ENCODE results near the gene OR4D5. TPM values are rescaled to one million over a fixed set of nuclear protein-coding genes. Genes with fewer than 3 reads are reported as not detected.

Gene OR4D5
- total RNA-seq: not detected

DNA sequence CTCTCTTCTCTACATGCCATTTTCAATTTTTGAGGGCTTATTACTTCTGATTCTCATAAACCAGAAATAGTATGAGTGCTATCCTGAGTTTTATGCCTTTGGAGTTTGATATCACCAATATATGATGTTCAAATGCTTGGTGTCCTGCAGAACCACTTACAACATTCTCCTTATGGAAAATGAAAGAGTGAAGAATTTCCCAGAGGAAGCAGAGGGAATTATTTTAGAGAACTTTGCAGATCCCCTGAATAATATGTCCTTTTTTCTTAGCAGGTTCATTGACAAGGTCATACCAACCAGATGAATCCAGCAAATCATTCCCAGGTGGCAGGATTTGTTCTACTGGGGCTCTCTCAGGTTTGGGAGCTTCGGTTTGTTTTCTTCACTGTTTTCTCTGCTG is at the start of gene OR4D5:
Gene OR4D5 (plus strand): TSS at position 301 of the 400 bp plus-strand sequence. CDS start 0 bp downstream, at position 301.

GRCh38 chr11:123901867-123902266 is 37.5 kb upstream of the OR4D5 start, which contains the start of gene OR8D4:
OR8D4 (plus strand) TSS chr11:123902167; CDS start chr11:123906432, 4,265 bp downstream.

DNA sequence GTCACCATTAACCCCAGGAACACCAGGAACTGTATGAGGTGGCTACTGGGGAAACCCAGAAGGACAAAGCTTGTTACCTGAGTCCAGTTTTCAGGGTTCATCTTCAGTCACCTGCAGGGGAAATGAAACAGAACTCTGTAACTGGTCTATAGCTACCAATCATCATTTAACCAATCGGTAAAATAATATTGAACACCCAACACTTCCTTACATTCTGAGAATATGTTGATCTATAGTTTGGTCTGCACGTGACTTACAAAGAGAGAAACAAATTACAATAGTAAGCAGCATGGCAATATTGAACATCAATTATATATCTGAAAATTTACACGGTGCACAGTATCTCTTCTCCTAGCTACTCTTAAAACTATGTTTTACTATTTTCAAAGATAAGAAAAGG is 4.3 kb downstream of the OR4D5 start, which contains the start of gene OR6T1:
Gene OR6T1 (minus strand): TSS at position 101 of the 400 bp plus-strand sequence. CDS start 0 bp downstream, at position 101.

DNA sequence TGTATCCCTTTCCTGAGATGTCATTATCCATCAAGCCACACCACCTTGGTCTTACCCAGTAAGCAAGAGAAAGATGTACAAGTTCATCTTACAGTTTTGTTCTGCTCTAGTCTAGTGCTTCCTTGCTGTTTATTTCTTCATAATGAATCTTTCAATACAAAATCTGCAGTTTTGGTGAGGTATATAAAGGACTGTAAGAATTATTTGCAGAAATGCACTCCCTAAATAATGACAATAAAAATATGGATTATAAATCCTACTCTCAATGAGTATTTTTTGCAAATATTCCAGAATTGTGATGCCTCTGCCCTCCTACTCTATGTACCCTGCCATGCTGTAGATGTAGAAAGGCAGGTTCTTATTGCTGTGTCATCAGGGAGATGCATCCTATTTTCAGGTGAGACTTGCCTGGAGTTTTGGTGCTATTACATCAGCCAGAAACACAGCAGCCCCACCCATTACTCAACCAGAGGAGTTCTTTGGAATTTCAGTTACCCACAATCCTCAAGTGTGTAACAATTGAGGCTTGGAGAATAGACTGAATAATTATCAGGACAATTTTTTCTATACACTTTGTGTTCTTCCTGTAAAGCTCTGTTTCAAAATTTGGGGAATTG is 38.4 kb downstream of the OR4D5 start, which contains the start of gene OR10S1:
Gene OR10S1 (minus strand): TSS at position 51 of the 617 bp plus-strand sequence. CDS start 117 bp downstream, outside the sequence.

Other genes with a start within 250 kb of the OR4D5 start
- 10 to 100 TPM; 14.3 to 15.6 TPM for gene ZNF202, start 198.0 kb upstream of the OR4D5 start, total RNA-seq
- gene OR6X1, start 185.1 kb upstream of the OR4D5 start, total RNA-seq: not detected
- gene OR6M1, start 133.3 kb upstream of the OR4D5 start, total RNA-seq: not detected
- gene TMEM225, start 53.9 kb upstream of the OR4D5 start, total RNA-seq: not detected
- gene OR8D4, start 37.5 kb upstream of the OR4D5 start, total RNA-seq: not detected
- not detected for gene OR6T1, start 4.2 kb downstream of the OR4D5 start, total RNA-seq
- not detected for gene OR10S1, start 38.2 kb downstream of the OR4D5 start, total RNA-seq
- gene OR10G6, start 55.5 kb downstream of the OR4D5 start, total RNA-seq: not detected
- gene OR10G4, start 73.4 kb downstream of the OR4D5 start, total RNA-seq: not detected
- not detected for gene OR10G9, start 83.4 kb downstream of the OR4D5 start, total RNA-seq
- not detected for gene OR10G8, start 87.2 kb downstream of the OR4D5 start, total RNA-seq
- gene OR10G7, start 101.7 kb downstream of the OR4D5 start, total RNA-seq: not detected
- 1 to 10 TPM; 6.5 to 6.8 TPM for gene VWA5A, start 175.8 kb downstream of the OR4D5 start, total RNA-seq
- not detected for gene OR10D3, start 243.7 kb downstream of the OR4D5 start, total RNA-seq

Data from activated naive CD4-positive, alpha-beta T cell treated with anti-CD3 and anti-CD28 coated beads, Interleukin-2, amount 10 ng/mL, durations not matched to agents 5 hours and 36 hours (primary cell).